ENCODE measurements around the gene ACSS2.

ACSS2 gene

GRCh38 chr20:34951252-34951651 is 74.8 kb downstream of the ACSS2 start:
- DNase-seq = no peak

- DNase-seq = peak; percentile 87
Measured at GRCh38 chr20:34951652-34952051, 75.2 kb downstream of the ACSS2 start.

- no peak for DNase-seq
Measured at GRCh38 chr20:34952671-34953070, 76.3 kb downstream of the ACSS2 start.

- DNase-seq = no peak
Measured at GRCh38 chr20:34953960-34954359, 77.5 kb downstream of the ACSS2 start.

- no peak for DNase-seq
Measured at GRCh38 chr20:34954904-34955230, 78.5 kb downstream of the ACSS2 start.

- peak; percentile 98 for DNase-seq
Measured at GRCh38 chr20:34955231-34956040, 79.0 kb downstream of the ACSS2 start, which contains the start of the genes GSS and MYH7B. TSS of gene GSS (minus strand) at chr20:34955806. CDS start at chr20:34951852, 3,954 bp downstream. TSS of gene MYH7B (plus strand) at chr20:34955868. CDS start at chr20:34978006, 22,138 bp downstream.

GRCh38 chr20:34956041-34956458 is 79.6 kb downstream of the ACSS2 start:
- no peak for DNase-seq

- no peak for DNase-seq
Measured at GRCh38 chr20:34956751-34957472, 80.5 kb downstream of the ACSS2 start.

GRCh38 chr20:34964486-34964885 is 88.1 kb downstream of the ACSS2 start:
- no peak for DNase-seq

GRCh38 chr20:34965051-34965450 is 88.6 kb downstream of the ACSS2 start:
- no peak for DNase-seq

GRCh38 chr20:34967421-34967820 is 91.0 kb downstream of the ACSS2 start:
- DNase-seq = no peak

GRCh38 chr20:34968042-34968775 is 91.8 kb downstream of the ACSS2 start:
- no peak for DNase-seq

- DNase-seq = no peak
Measured at GRCh38 chr20:34970193-34970840, 93.9 kb downstream of the ACSS2 start.

GRCh38 chr20:34970846-34971560 is 94.6 kb downstream of the ACSS2 start:
- DNase-seq = no peak

GRCh38 chr20:34971561-34972235 is 95.3 kb downstream of the ACSS2 start:
- DNase-seq = no peak

GRCh38 chr20:34974246-34974645 is 97.8 kb downstream of the ACSS2 start:
- no peak for DNase-seq

- no peak for DNase-seq
Measured at GRCh38 chr20:34976286-34976685, 99.9 kb downstream of the ACSS2 start.

Measured in RPMI8226 (cell line).